GM18520 (cell line): ENCODE results near the gene MAPK6.
A peak's percentile ranks its signal among the peaks of the same experiment; 100 is the strongest.
"Not testable (repeated sequence)": the region's sequence is repeated elsewhere in the genome, so short reads cannot be mapped to it uniquely, and the experiment has no call there.

ENCODE experiments used
- ATAC-seq: cut with Tn5 transposase; IDR thresholded peaks from one replicate; pipeline ENCODE4 v1.9.1; 2021; ENCODE audit not compliant: unreplicated experiment

MAPK6 gene

GRCh38 chr15:52042051-52042851 is 23.2 kb downstream of the MAPK6 start:
- ATAC-seq = no peak

DNA sequence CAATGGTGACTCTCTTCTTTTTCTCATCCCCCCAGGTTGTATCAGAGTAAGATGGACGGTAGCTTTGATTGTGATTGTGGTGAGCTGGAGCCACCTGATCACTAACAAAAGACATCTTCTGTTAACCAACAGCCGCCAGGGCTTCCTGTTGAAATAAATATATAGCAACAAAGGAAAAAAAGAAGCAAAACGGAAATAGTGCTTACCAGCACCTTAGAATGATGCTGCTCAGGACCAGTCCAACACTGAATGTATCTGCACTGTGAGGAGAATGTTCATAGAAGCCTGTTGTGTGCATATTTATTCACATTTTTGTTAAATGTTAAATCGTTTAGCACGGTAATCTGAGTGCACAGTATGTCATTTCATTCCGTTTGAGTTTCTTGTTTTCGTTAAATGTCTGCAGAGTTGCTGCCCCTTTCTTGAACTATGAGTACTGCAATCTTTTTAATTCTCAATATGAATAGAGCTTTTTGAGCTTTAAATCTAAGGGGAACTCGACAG is 26.8 kb downstream of the MAPK6 start:
- ATAC-seq = not testable (repeated sequence)

GRCh38 chr15:52046552-52046951 is 27.5 kb downstream of the MAPK6 start:
- ATAC-seq = not testable (repeated sequence)

GRCh38 chr15:52050416-52050815 is 31.4 kb downstream of the MAPK6 start:
- ATAC-seq = no peak

DNA sequence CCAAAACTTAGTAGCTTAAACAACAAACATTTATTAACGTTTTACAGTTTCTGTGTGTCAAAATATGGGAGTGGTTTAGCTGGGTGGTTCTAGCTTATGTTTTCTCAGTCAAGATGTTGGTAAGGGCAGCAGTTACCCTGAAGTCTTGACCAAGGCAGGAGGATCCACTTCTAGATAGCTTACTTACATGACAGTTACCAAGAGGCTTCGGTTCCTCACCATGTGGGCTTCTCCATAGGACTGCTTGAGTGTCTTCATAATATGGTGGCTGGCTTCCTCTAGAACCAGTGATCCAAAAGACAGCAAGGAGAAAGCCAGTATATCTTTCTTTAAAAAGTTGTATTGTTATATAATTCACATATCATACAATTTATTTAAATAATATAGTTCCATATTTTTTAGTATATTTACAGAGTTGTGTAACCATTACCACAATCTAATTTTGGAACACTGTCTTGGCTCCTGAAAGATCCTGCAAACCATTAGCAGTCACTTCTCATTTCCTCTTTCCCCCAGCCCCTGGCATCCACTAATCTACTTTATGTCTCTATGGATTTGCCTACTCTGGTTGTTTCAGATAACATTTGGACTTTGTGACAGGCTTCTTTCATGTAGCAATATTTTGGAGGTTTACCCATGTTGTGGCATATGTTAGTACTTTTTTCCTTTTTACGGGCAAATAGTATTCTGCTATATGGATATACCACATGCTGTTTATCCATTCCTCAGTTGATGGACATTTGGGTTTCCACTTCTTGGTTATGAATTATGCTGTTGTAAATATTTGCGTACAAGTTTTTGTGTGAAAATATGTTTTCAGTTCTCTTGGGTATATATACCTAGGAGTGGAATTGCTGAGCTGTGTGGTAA is 33.3 kb downstream of the MAPK6 start:
- ATAC-seq = no peak

- ATAC-seq = no peak
Measured at GRCh38 chr15:52054381-52054780, 35.4 kb downstream of the MAPK6 start.

GRCh38 chr15:52054858-52055257 is 35.8 kb downstream of the MAPK6 start:
- ATAC-seq = not testable (repeated sequence)

DNA sequence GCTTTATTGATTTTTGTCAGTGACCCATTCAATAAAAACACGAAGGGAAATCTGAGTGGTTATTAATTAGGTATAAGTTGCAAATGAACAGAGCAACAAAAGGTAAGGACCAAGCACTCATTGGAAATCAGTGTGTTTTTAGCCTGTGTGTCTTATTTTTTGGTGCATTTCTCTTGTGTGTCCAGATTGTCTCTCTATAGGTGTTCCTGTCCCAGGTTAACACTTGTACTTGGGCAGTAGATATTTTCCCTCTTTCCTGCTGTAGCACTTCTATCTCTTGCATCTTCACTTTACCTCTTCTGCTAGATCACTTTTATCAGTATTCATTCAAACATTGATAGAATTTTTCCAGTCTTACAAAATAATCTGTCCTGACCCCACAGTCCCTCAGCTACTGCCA is 37.0 kb downstream of the MAPK6 start:
- no peak for ATAC-seq

GRCh38 chr15:52056496-52056895 is 37.5 kb downstream of the MAPK6 start:
- ATAC-seq = no peak

DNA sequence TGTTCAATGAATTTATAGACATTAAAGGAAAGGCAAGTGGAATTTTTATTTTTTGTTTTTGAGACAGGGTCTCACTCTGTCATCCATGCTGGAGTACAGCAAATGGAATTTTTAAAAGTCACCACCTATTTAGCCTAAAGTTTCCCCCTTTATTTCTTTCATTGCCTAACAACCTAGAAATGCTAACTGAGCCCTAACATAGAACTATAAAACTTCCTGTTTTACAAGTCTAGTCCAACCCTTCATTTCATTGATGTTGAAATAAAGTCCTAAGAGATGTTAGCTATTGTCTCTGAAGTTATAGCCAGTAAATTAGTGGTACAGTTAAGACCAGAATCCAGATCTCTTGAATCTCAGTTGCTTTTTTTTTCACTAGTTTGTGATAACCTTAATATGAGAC is 39.0 kb downstream of the MAPK6 start:
- no peak for ATAC-seq

DNA sequence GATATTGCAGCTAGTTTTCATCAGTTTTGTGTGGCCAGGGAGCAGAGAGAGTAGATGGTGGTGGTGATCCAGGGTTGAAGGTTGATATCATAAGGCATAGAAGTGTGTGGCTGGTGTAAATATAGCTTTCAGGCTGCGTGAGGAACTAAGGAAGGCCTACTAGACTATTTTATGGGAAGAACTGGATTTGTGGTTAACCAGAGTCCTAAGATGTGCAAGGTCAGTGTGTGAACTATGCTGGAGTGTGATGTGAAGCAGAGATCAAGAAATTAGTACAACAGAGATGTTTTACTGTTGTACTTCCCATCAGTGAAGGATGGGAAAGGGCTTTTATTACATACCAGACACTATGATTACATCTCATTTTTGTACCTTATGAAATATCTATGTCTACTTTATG is 41.5 kb downstream of the MAPK6 start:
- ATAC-seq = no peak

DNA sequence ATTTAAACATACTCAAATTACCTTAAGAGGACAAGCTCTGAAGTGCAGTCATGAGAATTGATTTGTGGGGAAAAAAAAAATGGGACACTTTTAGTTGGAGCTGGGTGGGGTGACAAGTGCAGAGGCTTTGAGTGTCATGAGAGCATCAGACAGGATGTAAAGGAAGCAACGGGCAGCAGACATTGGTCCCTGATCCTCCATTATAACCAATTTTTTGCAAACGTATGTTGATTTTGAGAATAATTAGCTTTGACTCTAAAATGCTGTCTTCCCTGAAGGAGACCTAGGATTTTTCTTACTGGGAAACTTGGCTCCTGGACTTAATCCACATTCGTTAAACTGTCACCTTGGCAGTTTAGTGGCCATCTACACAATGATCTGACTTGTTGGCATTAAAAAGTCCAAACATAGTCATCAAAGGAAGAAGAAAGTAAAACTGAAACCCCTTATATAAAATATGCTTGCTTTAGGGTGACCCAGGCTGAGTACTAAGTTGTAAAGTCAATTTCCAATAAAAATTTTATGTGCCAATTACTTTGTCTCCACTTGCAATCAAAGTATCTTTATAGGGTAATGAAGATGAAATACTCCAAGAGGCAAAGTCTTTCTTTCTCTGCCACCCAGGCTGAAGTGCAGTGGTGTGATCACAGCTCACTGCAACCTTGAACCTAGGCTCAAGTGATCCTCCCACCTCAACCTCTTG is 48.0 kb downstream of the MAPK6 start:
- no peak for ATAC-seq

GRCh38 chr15:52067545-52067926 is 48.5 kb downstream of the MAPK6 start:
- no peak for ATAC-seq

GRCh38 chr15:52068004-52068615 is 49.1 kb downstream of the MAPK6 start:
- no peak for ATAC-seq

GRCh38 chr15:52069559-52069958 is 50.5 kb downstream of the MAPK6 start:
- no peak for ATAC-seq

DNA sequence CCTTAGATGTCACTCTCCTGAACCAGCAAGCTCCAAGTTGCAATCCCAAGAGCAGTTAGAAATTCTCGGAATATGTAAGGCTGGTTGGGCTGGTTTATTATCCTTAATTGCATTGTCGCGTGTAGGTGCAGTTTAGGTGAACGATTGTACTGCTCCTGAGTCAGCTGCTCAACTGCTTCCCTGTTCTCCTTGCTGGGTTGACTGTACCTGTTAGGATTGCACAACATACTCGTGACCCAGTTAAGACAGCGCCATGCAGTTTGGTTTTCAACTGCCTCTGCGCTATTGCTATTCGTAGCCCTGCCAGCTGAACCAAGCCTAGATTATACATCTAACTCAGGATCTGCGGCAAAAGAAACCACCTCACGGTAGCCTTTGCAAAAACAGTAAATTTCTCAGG is 52.6 kb downstream of the MAPK6 start:
- no peak for ATAC-seq

GRCh38 chr15:52076889-52077781 is 58.1 kb downstream of the MAPK6 start:
- ATAC-seq = peak; percentile 46

DNA sequence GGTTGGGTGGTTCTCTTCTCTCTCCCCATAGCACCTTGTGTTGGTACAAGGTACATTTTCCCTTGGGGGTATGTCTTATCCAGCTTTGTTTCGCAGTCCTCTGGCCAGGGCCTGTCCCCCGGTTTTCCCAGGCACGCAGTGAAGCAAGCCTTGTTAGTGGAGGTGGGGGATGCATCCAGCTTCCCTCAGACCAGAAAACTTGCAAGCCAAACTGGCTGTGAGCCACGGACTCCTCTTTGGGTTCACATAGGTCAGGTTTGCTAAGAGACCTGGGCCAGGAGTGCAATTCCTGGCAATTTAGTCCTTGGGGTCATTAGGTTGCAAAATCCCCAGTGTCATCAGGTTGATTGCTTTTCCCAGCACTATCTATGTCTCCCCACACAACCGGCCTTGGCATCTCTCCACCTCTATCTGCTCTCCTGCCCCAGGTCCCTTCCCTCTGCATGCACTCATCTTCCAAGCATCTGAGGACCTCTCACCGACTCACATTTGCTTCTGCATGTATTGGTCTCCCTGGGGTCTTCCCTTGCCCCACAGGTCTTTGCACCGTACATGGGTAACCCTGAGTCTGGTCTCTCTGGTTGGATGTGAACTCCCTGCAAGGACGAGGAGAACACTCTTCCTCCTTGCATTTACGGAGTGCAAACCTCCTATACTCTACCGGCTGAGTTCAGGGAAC is 59.3 kb downstream of the MAPK6 start:
- ATAC-seq = no peak
